OCI-LY7 (cell line): ENCODE results near the gene PRAMEF12. TPM values are rescaled to one million over a fixed set of nuclear protein-coding genes. Genes with fewer than 3 reads are reported as not detected.

Experiments used
- BruUV-seq: library from RNA; stranded (reverse); fragments of 400-500 nt; replicated peaks from 2 replicates; lab custom pipeline; 2021; lab: Mats Ljungman, UMichigan
- CTCF ChIA-PET: fragments of 300-600 bp; sonication (Branson Sonifier 250); formaldehyde crosslinking; loops from one replicate; lab custom pipeline; 2022; ENCODE audit warnings: antibody characterized with exemption; ENCODE audit not compliant: unreplicated experiment; lab: Charles Lee
- POLR2A ChIA-PET: fragments of 300-600 bp; sonication (Branson Sonifier 250); formaldehyde crosslinking; loops from one replicate; lab custom pipeline; 2022; ENCODE audit warnings: antibody characterized with exemption; lab: Charles Lee
- DNase-seq: peaks from one replicate; pipeline ENCODE4 v3.0.0-alpha.2; 2015; ENCODE audit warnings: low spot score
- H2AFZ ChIP-seq: fragments of 200-600 bp; sonication (generic), shearing (Covaris generic); 2 replicates; pipeline ENCODE4 v1.6.1; 2014; ENCODE audit warnings: mild to moderate bottlenecking, antibody characterized with exemption, low read length, moderate library complexity
- H3K27ac ChIP-seq: fragments of 200-600 bp; sonication (generic); 2 replicates; pipeline ENCODE4 v1.5.1; 2014; ENCODE audit warnings: mixed run types, low read depth, mild to moderate bottlenecking, moderate library complexity, low read length, inconsistent platforms; ENCODE audit not compliant: poor library complexity, severe bottlenecking
- H3K36me3 ChIP-seq: fragments of 200-600 bp; sonication (generic); 2 replicates; pipeline ENCODE4 v1.6.1; 2014; ENCODE audit warnings: mild to moderate bottlenecking, antibody characterized with exemption, low read length, moderate library complexity, mixed read lengths; ENCODE audit not compliant: insufficient read depth
- H3K4me1 ChIP-seq: fragments of 200-600 bp; sonication (generic); 2 replicates; pipeline ENCODE4 v1.5.1; 2014; ENCODE audit warnings: mild to moderate bottlenecking, low read length; ENCODE audit not compliant: insufficient read depth, poor library complexity, severe bottlenecking
- H3K4me2 ChIP-seq: fragments of 200-600 bp; sonication (generic); 2 replicates; pipeline ENCODE4 v1.6.1; 2014; ENCODE audit warnings: mild to moderate bottlenecking, low read length
- H3K4me3 ChIP-seq: fragments of 200-600 bp; sonication (generic); 2 replicates; pipeline ENCODE4 v1.5.1; 2014; ENCODE audit warnings: mild to moderate bottlenecking, low read depth, low read length; ENCODE audit not compliant: poor library complexity, severe bottlenecking
- H3K79me2 ChIP-seq: fragments of 200-600 bp; sonication (generic); 2 replicates; pipeline ENCODE4 v1.6.1; 2016; ENCODE audit warnings: low read depth, mild to moderate bottlenecking, low read length, moderate library complexity, mixed read lengths; ENCODE audit not compliant: insufficient read depth
- H3K9me2 ChIP-seq: fragments of 200-600 bp; sonication (generic); 2 replicates; pipeline ENCODE4 v1.6.1; 2016; ENCODE audit warnings: mild to moderate bottlenecking, low read length, mixed read lengths; ENCODE audit not compliant: insufficient read depth
- H3K9me3 ChIP-seq: fragments of 200-600 bp; sonication (generic); 2 replicates; pipeline ENCODE4 v1.6.1; 2014; ENCODE audit warnings: mild to moderate bottlenecking, mixed run types, low read length, mixed read lengths
- H4K20me1 ChIP-seq: fragments of 200-600 bp; sonication (generic); 2 replicates; pipeline ENCODE4 v1.6.1; 2014; ENCODE audit warnings: mild to moderate bottlenecking, antibody characterized with exemption, low read length, moderate library complexity, mixed read lengths; ENCODE audit not compliant: insufficient read depth
- EZH2phosphoT487 ChIP-seq: fragments of 200-600 bp; sonication (generic); IDR thresholded peaks from 2 replicates; pipeline ENCODE4 v1.6.1; 2018; ENCODE audit warnings: low read depth, borderline replicate concordance, mild to moderate bottlenecking, mixed run types, antibody characterized with exemption, low read length, moderate library complexity, mixed read lengths
- intact Hi-C: fragments of 100-400 bp; cut with micrococcal nuclease; formaldehyde crosslinking; loops from one replicate; pipeline ENCODE4 v1.10.0; 2022; ENCODE audit not compliant: unreplicated experiment
- total RNA-seq, 2 experiments: library from RNA; depleted of rRNA in 1 of 2; stranded (reverse); fragments of >200 nt in 1 of 2; shearing (Covaris generic) in 1 of 2; gene quantifications; 2 replicates each; pipeline ENCODE4 v1.2.3, GENCODE V29; 2014 to 2022
- TF ChIP-seq, protein P1 (sequence below): fragments of 200-600 bp; sonication (generic); conservative IDR thresholded peaks from 2 replicates; pipeline ENCODE4 v1.5.1; 2014; ENCODE audit warnings: mild to moderate bottlenecking, antibody characterized with exemption, low read length, moderate library complexity, mixed read lengths

PRAMEF12 gene
- total RNA-seq, 2 experiments from 2014 or later = not detected

DNA sequence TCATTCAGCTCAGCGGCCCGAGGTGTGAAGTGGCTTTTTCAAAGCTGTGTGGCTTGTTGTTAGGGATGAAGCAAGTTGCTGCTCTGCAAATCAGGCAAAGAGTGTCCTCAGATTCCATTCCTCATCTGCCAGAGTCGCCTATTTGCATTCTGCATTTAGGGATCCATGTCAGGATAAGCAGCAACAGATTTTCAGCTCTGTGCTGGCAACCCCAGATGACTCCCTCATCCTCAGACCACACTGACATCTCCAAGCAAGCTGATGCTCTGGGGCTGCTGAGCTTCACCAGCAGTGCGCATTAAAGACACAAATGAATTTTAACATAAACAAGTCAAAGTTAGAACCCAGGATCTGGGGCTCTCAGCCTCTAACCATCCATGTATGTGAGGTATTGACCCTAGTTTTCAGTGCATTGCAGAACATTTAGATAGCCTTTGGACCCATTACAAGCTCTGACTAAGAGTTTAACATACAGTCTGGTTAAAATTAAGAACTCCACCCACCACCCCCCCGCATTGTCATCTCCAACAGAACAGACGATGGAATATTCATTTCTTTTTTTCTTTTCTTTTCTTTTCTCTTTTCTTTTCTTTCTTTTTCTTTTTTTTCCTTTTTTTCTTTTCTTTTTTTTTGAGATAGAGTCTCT is 16.6 kb upstream of the PRAMEF12 start:
- Histone ChIP-seq H4K20me1 (no peaks in the 10 kb centered on the region), H3K27ac (no peak overlapping the region), H3K36me3 (no peaks in the 10 kb centered on the region), H3K9me2 (no peaks in the 10 kb centered on the region), H3K9me3 (no peaks in the 10 kb centered on the region), H3K4me1 (no peaks in the 10 kb centered on the region), H3K79me2 (no peaks in the 10 kb centered on the region), H3K4me3 (no peak overlapping the region), H2AFZ (no peak overlapping the region), H3K4me2 (no peak overlapping the region)
- no TSS peak for BruUV-seq
- TF ChIP-seq, protein P1, sequence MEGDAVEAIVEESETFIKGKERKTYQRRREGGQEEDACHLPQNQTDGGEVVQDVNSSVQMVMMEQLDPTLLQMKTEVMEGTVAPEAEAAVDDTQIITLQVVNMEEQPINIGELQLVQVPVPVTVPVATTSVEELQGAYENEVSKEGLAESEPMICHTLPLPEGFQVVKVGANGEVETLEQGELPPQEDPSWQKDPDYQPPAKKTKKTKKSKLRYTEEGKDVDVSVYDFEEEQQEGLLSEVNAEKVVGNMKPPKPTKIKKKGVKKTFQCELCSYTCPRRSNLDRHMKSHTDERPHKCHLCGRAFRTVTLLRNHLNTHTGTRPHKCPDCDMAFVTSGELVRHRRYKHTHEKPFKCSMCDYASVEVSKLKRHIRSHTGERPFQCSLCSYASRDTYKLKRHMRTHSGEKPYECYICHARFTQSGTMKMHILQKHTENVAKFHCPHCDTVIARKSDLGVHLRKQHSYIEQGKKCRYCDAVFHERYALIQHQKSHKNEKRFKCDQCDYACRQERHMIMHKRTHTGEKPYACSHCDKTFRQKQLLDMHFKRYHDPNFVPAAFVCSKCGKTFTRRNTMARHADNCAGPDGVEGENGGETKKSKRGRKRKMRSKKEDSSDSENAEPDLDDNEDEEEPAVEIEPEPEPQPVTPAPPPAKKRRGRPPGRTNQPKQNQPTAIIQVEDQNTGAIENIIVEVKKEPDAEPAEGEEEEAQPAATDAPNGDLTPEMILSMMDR = no peak
- TF ChIP-seq EZH2phosphoT487 = no peak
- intact Hi-C loops = no loop called here
- no peak for DNase-seq
- CTCF ChIA-PET = no interaction called here
- POLR2A ChIA-PET = no interaction called here

GRCh38 chr1:12757836-12758235 is 15.7 kb upstream of the PRAMEF12 start:
- no TSS peak for BruUV-seq
- Histone ChIP-seq H3K9me2 (no peaks in the 10 kb centered on the region), H3K9me3 (no peaks in the 10 kb centered on the region), H3K36me3 (no peaks in the 10 kb centered on the region), H3K4me3 (no peak overlapping the region), H3K27ac (no peak overlapping the region), H3K4me1 (no peaks in the 10 kb centered on the region), H3K79me2 (no peaks in the 10 kb centered on the region), H2AFZ (no peak overlapping the region), H3K4me2 (no peak overlapping the region), H4K20me1 (no peaks in the 10 kb centered on the region)
- POLR2A ChIA-PET = no interaction called here
- no peak for TF ChIP-seq EZH2phosphoT487
- TF ChIP-seq, protein P1 = no peak
- DNase-seq = no peak
- intact Hi-C loops = no loop called here
- CTCF ChIA-PET = no interaction called here

DNA sequence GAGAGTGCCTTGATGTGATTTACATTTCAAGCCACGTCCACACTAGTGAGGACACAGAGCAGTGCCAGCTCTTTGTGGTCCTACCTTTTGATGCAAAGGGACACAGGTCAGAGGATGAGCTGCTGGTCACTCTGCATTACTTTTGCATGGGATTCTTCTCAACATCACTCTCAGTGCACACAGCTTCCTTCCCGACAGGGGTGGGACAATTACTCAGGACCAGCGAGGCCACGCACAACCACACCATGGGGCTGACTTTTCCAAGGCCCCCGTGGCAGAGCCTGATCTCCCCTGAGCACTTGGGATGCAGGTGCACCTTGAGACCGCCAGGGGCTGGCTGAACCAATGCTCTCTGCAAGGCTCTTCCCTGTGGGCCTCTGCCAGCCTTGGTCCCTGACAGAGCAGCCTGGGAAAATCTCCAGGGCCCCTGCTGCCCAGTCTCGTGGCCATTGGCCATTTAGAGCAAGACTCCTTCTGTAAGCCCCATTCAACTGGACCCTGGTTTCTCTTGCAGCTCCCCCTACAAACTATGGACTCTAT is 13.2 kb upstream of the PRAMEF12 start:
- Histone ChIP-seq H3K9me3 (no peaks in the 10 kb centered on the region), H4K20me1 (no peaks in the 10 kb centered on the region), H3K27ac (no peak overlapping the region), H3K79me2 (no peaks in the 10 kb centered on the region), H3K4me3 (no peak overlapping the region), H2AFZ (no peak overlapping the region), H3K4me1 (no peaks in the 10 kb centered on the region), H3K9me2 (no peaks in the 10 kb centered on the region), H3K4me2 (no peak overlapping the region), H3K36me3 (no peaks in the 10 kb centered on the region)
- no TSS peak for BruUV-seq
- CTCF ChIA-PET = no interaction called here
- intact Hi-C loops = no loop called here
- DNase-seq = no peak
- TF ChIP-seq, protein P1 = peak; percentile 27; the same call in 1 of the 2 replicates
- no peak for TF ChIP-seq EZH2phosphoT487
- POLR2A ChIA-PET = no interaction called here
